Kidney (tissue), 14 donors: Measurements from ENCODE around the gene TRIM72. TPM values are rescaled to one million over a fixed set of nuclear protein-coding genes. Genes with fewer than 3 reads are reported as not detected.

Experiments
- DNase-seq, 5 donors: peaks; one replicate each; pipeline ENCODE4 v3.0.0-alpha.2; 2013 to 2020
- FAIRE-seq: peaks from 2 replicates; lab custom pipeline; 2012; peaks lifted over from hg19 to GRCh38; lab: Jason Lieb, UNC
- H3K27ac ChIP-seq, 2 donors: one replicate each; pipeline ENCODE4 v1.7.0; 2013; ENCODE audit warnings: low read depth in 2 of 2, low read length in 2 of 2, inconsistent platforms in 1 of 2
- H3K27me3 ChIP-seq: one replicate; pipeline ENCODE4 v1.7.1; 2013; ENCODE audit warnings: low read length, inconsistent platforms; ENCODE audit not compliant: control insufficient read depth, insufficient read depth
- H3K36me3 ChIP-seq, 3 donors: one replicate each; pipeline versions ENCODE4 v1.7.0 to v1.7.1; 2013; ENCODE audit warnings: low read length in 3 of 3, control low read depth in 1 of 3, inconsistent platforms in 1 of 3; ENCODE audit not compliant: insufficient read depth in 3 of 3, control insufficient read depth in 2 of 3
- H3K4me1 ChIP-seq, 3 donors: one replicate each; pipeline versions ENCODE4 v1.7.0 to v1.7.1; 2013; ENCODE audit warnings: low read length in 3 of 3, inconsistent platforms in 1 of 3, low read depth in 1 of 3; ENCODE audit not compliant: control insufficient read depth in 2 of 3, insufficient read depth in 2 of 3
- H3K4me3 ChIP-seq, 3 donors: one replicate each; pipeline versions ENCODE4 v1.7.0 to v1.8.1; 2013; ENCODE audit warnings: low read length in 3 of 3, control low read depth in 1 of 3, inconsistent platforms in 1 of 3
- H3K9ac ChIP-seq, 3 donors: one replicate each; pipeline versions ENCODE4 v1.7.0 to v1.7.1; 2013; ENCODE audit warnings: low read length in 3 of 3, control low read depth in 1 of 3, inconsistent platforms in 1 of 3
- H3K9me3 ChIP-seq, 3 donors: one replicate each; pipeline versions ENCODE4 v1.7.0 to v1.7.1; 2013; ENCODE audit warnings: low read length in 3 of 3, control low read depth in 1 of 3, inconsistent platforms in 1 of 3; ENCODE audit not compliant: control insufficient read depth in 2 of 3, insufficient read depth in 1 of 3
- intact Hi-C: fragments of 100-400 bp; cut with DNase I; formaldehyde crosslinking; loops from one replicate; pipeline ENCODE4 v1.11.1; 2022
- polyA plus RNA-seq: library from polyadenylated mRNA; stranded (reverse); fragments of 350-450 nt; fragmentation: Illumina TruSeq; extraction: RNeasy Lipid Tissue Mini Kit (QIAGEN cat#74804); gene quantifications from one replicate; pipeline ENCODE4 v1.2.3, GENCODE V29; 2014; ENCODE audit warnings: low read depth, low replicate concordance; ENCODE audit not compliant: insufficient read depth
- total RNA-seq: library from RNA; stranded (reverse); fragmentation: NEBNext Ultra II Directional; extraction: Animal tissue kit (Norgen Biotek cat#: 25700); gene quantifications from one replicate; pipeline ENCODE4 v1.2.1, GENCODE V29; 2021
- TF ChIP-seq, protein P1 (sequence below): IDR thresholded peaks from 3 replicates; pipeline ENCODE4 v1.5.1; 2012; ENCODE audit warnings: mild to moderate bottlenecking, moderate library complexity, borderline replicate concordance; ENCODE audit not compliant: insufficient read depth; ENCODE audit errors: extremely low read depth
- donor health status: control.
- donor health status: control.
- donor health status: control.
- donor health status: control.
- donor health status: control.
- donor health status: DM: yes; HTN: yes; CAD: no.
- donor health status: Normal renal cell carcinoma (clear cell type).

The TRIM72 gene
- total and polyA plus RNA-seq, 2 donors from 2014 or later: 0.06 to 0.11 TPM

- intact Hi-C loops: no loop called here
- H3K4me1 ChIP-seq: peaks cover 0 to 6% (median 6%) of the 10 kb centered on the region in 3 donors
- no peak overlapping the region for H3K9ac ChIP-seq
- H3K9me3 ChIP-seq: no peaks in the 10 kb centered on the region
- no peak overlapping the region for H3K27ac ChIP-seq
- TF ChIP-seq, protein P1, sequence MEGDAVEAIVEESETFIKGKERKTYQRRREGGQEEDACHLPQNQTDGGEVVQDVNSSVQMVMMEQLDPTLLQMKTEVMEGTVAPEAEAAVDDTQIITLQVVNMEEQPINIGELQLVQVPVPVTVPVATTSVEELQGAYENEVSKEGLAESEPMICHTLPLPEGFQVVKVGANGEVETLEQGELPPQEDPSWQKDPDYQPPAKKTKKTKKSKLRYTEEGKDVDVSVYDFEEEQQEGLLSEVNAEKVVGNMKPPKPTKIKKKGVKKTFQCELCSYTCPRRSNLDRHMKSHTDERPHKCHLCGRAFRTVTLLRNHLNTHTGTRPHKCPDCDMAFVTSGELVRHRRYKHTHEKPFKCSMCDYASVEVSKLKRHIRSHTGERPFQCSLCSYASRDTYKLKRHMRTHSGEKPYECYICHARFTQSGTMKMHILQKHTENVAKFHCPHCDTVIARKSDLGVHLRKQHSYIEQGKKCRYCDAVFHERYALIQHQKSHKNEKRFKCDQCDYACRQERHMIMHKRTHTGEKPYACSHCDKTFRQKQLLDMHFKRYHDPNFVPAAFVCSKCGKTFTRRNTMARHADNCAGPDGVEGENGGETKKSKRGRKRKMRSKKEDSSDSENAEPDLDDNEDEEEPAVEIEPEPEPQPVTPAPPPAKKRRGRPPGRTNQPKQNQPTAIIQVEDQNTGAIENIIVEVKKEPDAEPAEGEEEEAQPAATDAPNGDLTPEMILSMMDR: no peak
- H3K36me3 ChIP-seq: peaks cover 42 to 94% (median 75%) of the 10 kb centered on the region in 3 donors
- no peaks in the 10 kb centered on the region for H3K27me3 ChIP-seq
- no peak overlapping the region for H3K4me3 ChIP-seq
- no peak for FAIRE-seq
- DNase-seq: no peak
Measured at GRCh38 chr16:31186930-31187807, 26.8 kb upstream of the TRIM72 start.

- FAIRE-seq: no peak
- H3K36me3 ChIP-seq: peaks cover 42 to 89% (median 69%) of the 10 kb centered on the region in 3 donors
- no peak overlapping the region for H3K9ac ChIP-seq
- TF ChIP-seq, protein P1: no peak
- H3K27me3 ChIP-seq: no peaks in the 10 kb centered on the region
- no peaks in the 10 kb centered on the region for H3K4me1 ChIP-seq
- DNase-seq: no peak
- no peak overlapping the region for H3K4me3 ChIP-seq
- intact Hi-C loops: no loop called here
- no peaks in the 10 kb centered on the region for H3K9me3 ChIP-seq
- H3K27ac ChIP-seq: no peak overlapping the region
Measured at GRCh38 chr16:31187808-31188189, 26.1 kb upstream of the TRIM72 start.

- H3K4me1 ChIP-seq: no peaks in the 10 kb centered on the region
- intact Hi-C loops: no loop called here
- H3K9me3 ChIP-seq: no peaks in the 10 kb centered on the region
- DNase-seq: no peak
- no peak overlapping the region for H3K27ac ChIP-seq
- TF ChIP-seq, protein P1: no peak
- H3K9ac ChIP-seq: no peak overlapping the region
- no peaks in the 10 kb centered on the region for H3K27me3 ChIP-seq
- peaks cover 39 to 86% (median 72%) of the 10 kb centered on the region in 3 donors for H3K36me3 ChIP-seq
- no peak for FAIRE-seq
- H3K4me3 ChIP-seq: no peak overlapping the region
Measured at GRCh38 chr16:31188450-31189411, 25.2 kb upstream of the TRIM72 start.
